Hindlimb muscle (tissue), 1 donor: ENCODE results near the gene TMEM51. TPM values are rescaled to one million over a fixed set of nuclear protein-coding genes. Genes with fewer than 3 reads are reported as not detected.

Source experiments
- DNase-seq: peaks from one replicate; pipeline ENCODE4 v3.0.0-alpha.2; 2013
- polyA plus RNA-seq: library from polyadenylated mRNA; unstranded; fragments of 120-200 nt; gene quantifications from one replicate; pipeline ENCODE4 v1.2.1, GENCODE V29; 2013; ENCODE audit not compliant: insufficient read length

Gene TMEM51
- polyA plus RNA-seq, 1 donor: 11.4 TPM

- DNase-seq: no peak
These were observed 44.3 kb downstream of the TMEM51 start for GRCh38 chr1:15197591-15198447.

- DNase-seq: no peak
These were observed 45.1 kb downstream of the TMEM51 start for GRCh38 chr1:15198684-15199083.

GRCh38 chr1:15201221-15201620, 47.7 kb downstream of the TMEM51 start:
- no peak for DNase-seq

GRCh38 chr1:15201849-15202551, 48.5 kb downstream of the TMEM51 start:
- no peak for DNase-seq

GRCh38 chr1:15204931-15205330, 51.4 kb downstream of the TMEM51 start:
- DNase-seq: no peak

GRCh38 chr1:15205586-15206346, 52.2 kb downstream of the TMEM51 start:
- DNase-seq: no peak

GRCh38 chr1:15206418-15207030, 53.0 kb downstream of the TMEM51 start:
- DNase-seq: no peak

- DNase-seq: no peak
These were observed 53.7 kb downstream of the TMEM51 start for GRCh38 chr1:15207031-15207828.

- no peak for DNase-seq
These were observed 54.4 kb downstream of the TMEM51 start for GRCh38 chr1:15207829-15208429.

- no peak for DNase-seq
These were observed 57.3 kb downstream of the TMEM51 start for GRCh38 chr1:15210651-15211375.

GRCh38 chr1:15211424-15211823, 57.9 kb downstream of the TMEM51 start:
- DNase-seq: no peak

GRCh38 chr1:15212216-15212953, 58.8 kb downstream of the TMEM51 start:
- no peak for DNase-seq

GRCh38 chr1:15212954-15213291, 59.4 kb downstream of the TMEM51 start:
- no peak for DNase-seq

GRCh38 chr1:15213341-15213821, 59.8 kb downstream of the TMEM51 start:
- DNase-seq: no peak

GRCh38 chr1:15214527-15214926, 61.0 kb downstream of the TMEM51 start:
- peak; percentile 80 for DNase-seq

GRCh38 chr1:15215116-15215515, 61.6 kb downstream of the TMEM51 start:
- no peak for DNase-seq

- DNase-seq: no peak
These were observed 64.1 kb downstream of the TMEM51 start for GRCh38 chr1:15217654-15218053.

- no peak for DNase-seq
These were observed 65.0 kb downstream of the TMEM51 start for GRCh38 chr1:15218287-15219279.
